ENCODE data around the gene NBEAL2.

DNA sequence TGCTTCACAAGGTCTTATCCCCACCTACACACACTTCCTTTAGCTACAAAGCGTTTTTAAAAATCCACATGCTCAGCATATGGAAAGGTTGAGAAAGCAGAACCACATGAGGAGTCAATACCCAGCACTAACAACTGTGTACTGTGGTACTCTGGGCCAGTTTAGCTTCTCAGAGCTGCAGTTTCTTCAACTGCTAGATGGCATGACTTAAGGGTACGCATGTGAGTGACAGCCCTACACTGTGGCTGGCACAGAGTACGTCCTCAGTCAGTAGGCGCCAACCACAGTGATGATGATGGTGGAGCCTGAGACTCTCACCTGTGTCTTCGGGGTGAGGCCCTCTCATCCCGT, 20.3 kb upstream of the NBEAL2 start:
- TF ChIP-seq, protein P1, sequence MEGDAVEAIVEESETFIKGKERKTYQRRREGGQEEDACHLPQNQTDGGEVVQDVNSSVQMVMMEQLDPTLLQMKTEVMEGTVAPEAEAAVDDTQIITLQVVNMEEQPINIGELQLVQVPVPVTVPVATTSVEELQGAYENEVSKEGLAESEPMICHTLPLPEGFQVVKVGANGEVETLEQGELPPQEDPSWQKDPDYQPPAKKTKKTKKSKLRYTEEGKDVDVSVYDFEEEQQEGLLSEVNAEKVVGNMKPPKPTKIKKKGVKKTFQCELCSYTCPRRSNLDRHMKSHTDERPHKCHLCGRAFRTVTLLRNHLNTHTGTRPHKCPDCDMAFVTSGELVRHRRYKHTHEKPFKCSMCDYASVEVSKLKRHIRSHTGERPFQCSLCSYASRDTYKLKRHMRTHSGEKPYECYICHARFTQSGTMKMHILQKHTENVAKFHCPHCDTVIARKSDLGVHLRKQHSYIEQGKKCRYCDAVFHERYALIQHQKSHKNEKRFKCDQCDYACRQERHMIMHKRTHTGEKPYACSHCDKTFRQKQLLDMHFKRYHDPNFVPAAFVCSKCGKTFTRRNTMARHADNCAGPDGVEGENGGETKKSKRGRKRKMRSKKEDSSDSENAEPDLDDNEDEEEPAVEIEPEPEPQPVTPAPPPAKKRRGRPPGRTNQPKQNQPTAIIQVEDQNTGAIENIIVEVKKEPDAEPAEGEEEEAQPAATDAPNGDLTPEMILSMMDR (IDR thresholded peaks at IDR 0.05), result no peak
- no peak for TF ChIP-seq POLR2A (IDR thresholded peaks at IDR 0.05)
